Activated CD4-positive, alpha-beta T cell treated with anti-CD3 and anti-CD28 coated beads for 1 hour (primary cell): ENCODE measurements around the gene L3MBTL4.
"Not testable (repeated sequence)": the region's sequence is repeated elsewhere in the genome, so short reads cannot be mapped to it uniquely, and the experiment has no call there.

Experiments used
- DNase-seq: peaks from one replicate; pipeline ENCODE4 v3.0.0-alpha.2; 2020

L3MBTL4 gene

DNA sequence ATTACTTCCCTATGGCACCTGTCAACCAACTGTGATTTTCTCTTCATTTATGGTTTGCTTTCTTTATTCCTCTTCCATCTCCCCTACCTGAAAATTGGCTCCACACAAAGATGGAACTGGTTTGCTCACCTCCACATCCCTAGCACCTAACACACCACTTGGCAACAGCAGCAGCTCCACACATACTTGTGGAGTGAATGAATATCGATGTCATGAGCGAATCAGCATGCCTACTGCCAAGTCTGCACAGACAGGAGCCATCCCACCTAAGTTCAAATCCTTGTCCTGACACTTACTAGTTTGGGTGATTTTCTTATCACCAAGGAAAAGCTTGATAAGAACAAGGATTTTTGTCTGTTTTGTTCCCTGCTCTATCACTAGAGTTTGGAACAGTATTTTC is 328.0 kb downstream of the L3MBTL4 start:
- no peak for DNase-seq

GRCh38 chr18:6079406-6079805 is 335.3 kb downstream of the L3MBTL4 start:
- DNase-seq, result no peak

DNA sequence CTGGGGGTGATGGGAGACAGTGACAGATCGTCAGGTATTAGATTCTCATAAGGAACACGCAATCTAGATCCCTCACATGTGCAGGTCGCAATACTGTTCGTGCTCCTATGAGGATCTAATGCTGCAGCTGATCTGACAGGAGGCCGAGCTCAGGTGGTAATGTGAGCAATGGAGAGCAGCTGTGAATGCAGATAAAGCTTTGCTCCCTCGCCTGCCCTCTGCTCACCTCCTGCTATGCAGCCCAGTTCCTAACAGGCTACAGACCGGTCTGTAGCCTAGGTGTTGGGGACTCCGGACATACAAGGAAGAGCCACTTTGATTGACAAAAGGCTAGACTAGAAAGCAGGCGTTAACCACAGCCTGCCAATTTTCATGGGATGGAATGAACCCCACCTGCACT is 335.8 kb downstream of the L3MBTL4 start:
- no peak for DNase-seq

- not testable (repeated sequence) for DNase-seq
Observed at GRCh38 chr18:6072423-6072822, 342.3 kb downstream of the L3MBTL4 start.

DNA sequence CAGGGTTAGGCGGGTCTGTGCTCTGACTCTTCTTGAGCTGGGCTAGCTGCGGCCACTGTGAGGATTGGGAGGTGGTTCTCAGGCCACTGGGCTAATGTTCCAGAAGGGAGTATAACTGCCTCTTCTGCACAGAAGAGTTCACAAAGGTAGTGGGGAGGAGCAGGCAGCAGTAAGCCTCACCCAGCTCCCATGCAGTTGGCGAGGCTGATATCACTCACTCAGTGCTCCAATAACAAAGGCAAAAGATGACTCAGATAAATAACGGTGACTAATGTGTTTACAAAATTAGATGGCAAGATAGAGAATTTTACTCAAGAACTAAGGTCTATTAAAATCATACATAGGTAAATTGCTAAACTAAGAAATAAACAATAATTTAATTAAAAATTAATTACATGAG is 345.2 kb downstream of the L3MBTL4 start:
- no peak for DNase-seq

GRCh38 chr18:6069103-6069502 is 345.6 kb downstream of the L3MBTL4 start:
- no peak for DNase-seq

DNA sequence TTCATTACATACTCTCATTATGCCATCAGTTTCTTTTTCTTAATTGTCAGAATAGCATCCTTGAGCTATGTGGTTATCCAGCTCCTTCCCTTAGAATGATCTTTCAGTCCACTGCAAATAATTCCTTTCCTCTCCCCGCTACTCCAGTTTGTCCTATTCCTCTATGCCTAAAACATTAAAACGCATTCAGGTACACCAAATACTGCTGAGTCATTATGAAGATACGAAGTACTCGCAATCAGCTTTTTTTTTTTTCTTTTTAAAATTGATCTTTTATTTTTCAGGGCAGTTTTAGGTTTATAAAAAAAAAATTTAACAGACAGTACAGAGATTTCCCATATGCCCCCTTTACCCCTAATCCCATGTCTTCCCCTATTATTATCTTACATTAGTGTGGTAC is 354.6 kb downstream of the L3MBTL4 start:
- no peak for DNase-seq

- DNase-seq, result no peak
Observed at GRCh38 chr18:6059551-6059950, 355.2 kb downstream of the L3MBTL4 start.

DNA sequence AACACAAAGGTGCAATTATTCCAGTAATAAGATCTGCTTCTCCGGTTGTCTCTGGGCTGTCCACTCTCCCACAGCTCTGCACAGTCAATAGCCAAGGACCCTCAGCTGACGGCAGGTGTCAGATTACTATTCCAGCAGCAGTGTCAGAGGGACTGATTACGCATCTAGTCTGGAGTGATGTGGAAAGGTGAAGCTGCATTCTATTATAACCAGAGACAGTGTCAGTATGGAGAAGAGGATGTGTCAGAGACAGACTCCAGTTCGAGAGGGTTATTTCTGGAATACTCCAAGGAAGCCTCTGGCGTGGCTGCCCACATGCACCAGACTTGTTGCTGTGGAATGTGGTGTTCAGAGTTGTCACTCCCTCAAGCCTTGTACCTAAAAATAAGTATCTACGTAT is 355.8 kb downstream of the L3MBTL4 start:
- DNase-seq, result no peak

- no peak for DNase-seq
Observed at GRCh38 chr18:6057604-6058003, 357.1 kb downstream of the L3MBTL4 start.

DNA sequence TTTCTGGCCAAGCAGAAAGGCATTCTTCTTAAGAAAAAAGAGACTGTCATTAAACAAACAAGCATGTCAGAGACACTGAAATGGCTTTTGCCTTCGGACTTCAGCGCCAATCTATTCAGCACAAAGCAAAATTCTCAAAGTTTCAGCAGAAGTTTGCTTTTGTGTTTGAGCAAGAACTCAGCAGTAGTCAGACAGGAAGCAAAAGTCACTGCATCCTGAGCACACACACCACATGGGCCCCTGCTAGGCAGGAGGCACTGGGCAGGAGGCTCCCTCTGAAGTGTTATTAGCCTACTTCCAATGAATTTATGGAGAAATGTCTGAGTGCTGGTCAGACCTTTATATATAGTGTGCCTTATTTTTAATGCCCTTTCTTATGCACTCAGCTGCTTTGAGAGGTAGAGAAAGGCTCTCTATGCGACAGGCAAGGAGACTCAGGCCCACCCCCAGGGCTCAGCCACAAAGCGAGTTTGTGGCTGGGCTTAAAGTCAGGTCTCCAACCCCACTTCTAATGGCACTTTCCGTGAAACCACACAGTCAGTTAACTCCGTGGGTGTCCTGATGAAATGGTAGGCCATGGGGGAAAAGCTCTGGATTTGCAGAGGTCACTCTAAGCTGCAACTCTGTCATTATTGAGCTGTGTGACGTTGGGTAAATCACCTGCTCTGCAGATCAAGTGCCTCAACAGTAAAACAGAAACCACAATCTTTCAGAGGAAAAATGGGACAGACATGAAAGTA is 358.4 kb downstream of the L3MBTL4 start:
- DNase-seq, result no peak

GRCh38 chr18:6055711-6056110 is 359.0 kb downstream of the L3MBTL4 start:
- DNase-seq, result no peak

GRCh38 chr18:6054256-6054842 is 360.4 kb downstream of the L3MBTL4 start:
- DNase-seq, result no peak

GRCh38 chr18:6052449-6052913 is 362.2 kb downstream of the L3MBTL4 start:
- no peak for DNase-seq

DNA sequence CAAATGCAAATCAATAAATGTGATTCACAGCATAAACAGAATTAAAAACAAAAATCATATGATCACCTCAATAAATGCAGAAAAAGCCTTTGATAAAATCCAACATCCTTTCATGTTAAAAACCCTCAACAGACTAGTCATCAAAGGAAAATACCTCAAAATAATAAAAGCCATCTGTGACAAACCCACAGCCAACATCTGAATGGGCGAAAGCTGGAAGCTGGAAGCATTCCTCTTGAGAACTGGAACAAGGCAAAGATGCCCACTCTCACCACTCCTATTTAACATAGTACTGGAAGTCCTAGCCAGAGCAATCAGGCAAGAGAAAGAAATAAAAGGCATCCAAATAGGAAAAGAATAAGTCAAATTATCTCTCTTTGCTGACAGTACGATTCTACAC is 367.1 kb downstream of the L3MBTL4 start:
- not testable (repeated sequence) for DNase-seq

- no peak for DNase-seq
Observed at GRCh38 chr18:6044773-6045172, 369.9 kb downstream of the L3MBTL4 start.

DNA sequence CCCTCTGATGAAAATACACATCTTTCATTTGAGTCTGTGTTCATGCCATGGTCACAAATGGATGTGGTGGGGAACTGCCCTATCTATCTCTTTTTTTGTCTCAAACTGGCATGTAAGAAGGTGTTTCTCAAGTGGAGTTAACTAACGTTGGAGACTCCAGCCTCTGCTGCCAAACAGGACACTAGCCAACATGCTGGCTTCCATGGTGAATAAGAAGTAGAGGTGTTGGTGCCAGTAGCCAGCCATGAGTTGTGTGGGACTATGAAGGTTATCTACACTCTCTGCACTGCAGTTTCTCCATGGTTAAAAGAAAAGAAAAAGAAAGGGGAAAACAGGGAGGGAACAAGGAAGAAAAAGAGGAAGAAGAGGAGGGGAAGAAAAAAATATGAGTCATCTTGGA is 370.4 kb downstream of the L3MBTL4 start:
- DNase-seq, result no peak

DNA sequence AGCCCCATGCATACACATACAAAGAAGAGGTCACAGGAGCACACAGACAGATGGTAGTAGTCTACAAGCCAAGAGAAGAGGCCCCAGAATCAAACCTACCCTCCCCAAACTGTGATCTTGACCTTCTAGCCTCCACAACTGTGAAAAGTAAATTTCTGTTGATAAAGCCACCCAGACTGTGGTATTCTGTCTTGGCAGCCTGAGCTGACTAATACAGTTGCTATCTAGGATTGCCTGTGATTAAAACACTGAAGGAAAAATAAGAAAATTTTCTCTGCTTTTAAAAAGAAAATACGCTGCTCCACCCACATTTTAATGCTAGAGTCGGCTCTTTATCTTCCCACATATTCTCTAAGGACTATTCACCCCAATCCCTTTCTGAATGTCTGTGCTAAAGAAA is 375.7 kb downstream of the L3MBTL4 start:
- no peak for DNase-seq

DNA sequence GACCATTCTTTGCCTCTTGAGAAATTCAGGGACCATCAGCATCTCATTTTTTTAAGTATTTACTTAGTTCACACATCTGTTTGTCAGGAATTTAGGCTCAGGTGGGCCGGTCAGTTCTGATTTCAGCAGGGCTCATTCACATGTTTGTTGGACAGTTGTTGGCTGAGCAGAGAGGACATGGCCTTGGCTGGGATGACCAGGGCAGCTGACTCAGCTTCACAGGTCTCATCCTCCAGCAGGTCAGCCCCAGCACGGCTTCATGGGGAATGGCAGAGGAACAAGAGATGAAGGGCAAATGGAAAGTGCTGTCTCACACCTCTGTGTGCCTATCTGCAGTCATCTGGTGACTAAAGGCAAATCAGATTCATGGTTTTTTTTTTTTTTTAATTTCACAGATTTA is 383.3 kb downstream of the L3MBTL4 start:
- no peak for DNase-seq

DNA sequence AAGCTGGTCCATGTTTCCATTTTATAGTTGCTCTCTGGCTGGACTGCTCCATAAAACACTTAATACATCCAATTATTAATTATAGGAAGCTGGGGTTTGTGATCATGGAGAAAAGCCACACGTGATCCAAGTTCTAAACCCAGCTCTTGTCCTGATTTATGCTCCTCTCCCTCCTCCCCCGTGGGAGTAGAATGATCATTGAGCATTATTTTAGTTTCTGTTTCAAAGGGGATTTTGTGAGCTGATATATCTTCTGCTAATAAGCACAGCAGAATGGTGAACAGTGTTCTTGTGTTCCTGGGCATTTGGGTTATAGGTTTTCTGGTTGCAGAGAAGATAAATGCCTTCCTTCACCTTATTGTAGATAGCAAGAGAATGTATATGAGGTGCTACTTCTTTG is 383.7 kb downstream of the L3MBTL4 start:
- no peak for DNase-seq

- DNase-seq, result no peak
Observed at GRCh38 chr18:6024745-6025248, 389.9 kb downstream of the L3MBTL4 start.

- no peak for DNase-seq
Observed at GRCh38 chr18:6023551-6023950, 391.2 kb downstream of the L3MBTL4 start.

DNA sequence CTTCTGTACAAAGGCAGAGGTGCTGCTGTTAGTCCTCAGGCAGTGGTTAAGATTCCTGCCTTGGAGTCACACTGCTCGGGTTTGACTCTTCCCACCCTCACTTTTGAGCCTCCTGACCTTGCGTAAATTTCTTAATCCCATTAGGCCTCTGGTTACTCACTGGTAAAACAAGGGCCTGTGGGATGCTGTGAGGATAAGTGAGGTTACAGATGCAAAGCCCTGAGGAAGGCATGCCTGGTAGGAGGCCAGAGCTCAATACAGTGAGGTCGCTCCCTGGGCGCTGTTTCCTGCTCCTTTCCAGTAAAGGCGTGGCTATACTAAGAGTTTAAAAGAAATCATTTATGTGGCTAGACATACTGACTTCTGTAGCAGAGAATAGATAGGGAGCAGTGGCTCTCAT is 391.9 kb downstream of the L3MBTL4 start:
- no peak for DNase-seq

DNA sequence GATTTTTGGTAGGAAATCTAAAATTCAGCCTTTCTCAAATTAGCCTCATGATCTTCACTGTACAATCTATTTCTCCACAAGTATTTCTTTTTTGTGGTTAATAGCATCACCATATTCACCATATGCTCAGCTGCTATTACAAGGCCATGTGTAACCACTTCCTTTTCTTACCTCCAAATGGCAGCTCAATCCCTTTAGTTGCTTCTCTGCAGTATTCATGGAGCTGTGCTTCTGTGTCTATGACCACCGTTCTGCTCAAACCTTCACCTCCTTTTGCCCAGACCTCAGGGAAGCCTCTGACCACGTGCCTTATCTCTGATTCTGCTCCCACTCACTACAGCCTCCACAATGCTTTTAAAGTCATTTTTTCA is 392.7 kb downstream of the L3MBTL4 start:
- DNase-seq, result no peak
